NK-92 treated with Interleukin-12 subunit alpha and Interleukin-12 subunit beta, amount 100 ng/mL, for 24 hours (cell line): Measurements from ENCODE around the gene RAP1GAP2.

ENCODE experiments used
- DNase-seq: peaks from one replicate; lab custom pipeline; 2025; lab: John Stamatoyannopoulos, UW

The RAP1GAP2 gene

DNA sequence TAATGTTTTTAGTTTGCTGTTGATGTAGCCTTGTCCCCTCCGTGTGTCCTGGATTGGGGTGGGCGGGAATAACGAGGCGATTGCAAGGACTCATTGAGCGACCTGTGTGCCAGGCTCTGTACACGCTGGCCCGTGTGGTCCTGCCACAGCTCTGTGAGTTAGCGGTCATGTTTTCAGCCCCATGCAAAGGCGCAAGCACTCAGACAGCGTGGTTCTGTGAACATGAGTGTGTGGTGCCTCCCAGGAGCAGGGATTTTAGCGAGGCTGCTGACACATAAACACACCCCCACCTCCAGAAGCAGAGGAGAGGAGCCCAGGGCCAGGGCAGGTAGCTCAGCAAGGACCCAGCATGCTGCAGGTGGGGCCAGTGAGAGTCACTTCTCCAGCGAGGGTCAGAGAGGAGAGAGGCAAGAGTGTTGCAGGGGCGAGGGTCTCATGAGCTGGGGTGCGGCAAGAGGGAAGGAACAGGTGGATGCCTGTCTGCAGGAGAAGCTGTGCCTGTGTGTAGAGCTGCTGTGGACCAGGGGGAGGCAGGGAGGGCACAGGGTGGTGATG lies 151.8 kb downstream of the RAP1GAP2 start:
- DNase-seq = no peak

DNA sequence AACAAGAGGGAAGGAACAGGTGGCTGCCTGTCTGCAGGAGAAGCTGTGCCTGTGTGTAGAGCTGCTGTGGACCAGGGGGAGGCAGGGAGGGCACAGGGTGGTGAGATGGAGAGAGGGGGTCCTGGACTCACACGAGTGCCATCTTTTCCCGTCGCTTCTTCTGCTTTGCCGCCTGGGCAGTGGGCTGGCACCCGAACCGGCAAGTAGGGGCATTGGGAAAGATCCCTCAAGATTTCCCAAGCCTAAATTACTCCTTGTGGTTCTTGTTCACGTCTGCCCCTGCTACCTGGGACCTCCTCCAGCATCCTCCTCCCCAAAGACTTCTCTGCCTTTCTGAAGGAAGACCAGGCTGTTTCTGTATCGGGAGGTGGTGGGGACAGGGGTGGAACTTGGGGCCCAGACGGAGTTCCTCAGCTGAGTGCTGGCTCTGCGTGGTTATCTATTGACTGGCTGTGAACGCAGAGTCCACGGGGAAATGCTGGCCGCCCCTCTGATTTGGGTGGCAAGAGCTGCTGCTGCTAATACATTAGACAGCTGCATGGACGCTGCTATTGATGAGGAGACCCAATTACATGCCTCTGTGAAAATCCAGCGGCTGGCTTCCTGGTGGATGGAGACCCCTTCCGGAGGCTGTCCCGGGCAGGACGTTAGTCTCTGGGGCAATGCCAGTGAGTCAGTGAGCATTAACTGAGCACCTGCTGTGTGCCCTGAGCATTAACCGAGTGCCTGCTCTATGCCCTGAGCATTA lies 152.7 kb downstream of the RAP1GAP2 start:
- no peak for DNase-seq

DNA sequence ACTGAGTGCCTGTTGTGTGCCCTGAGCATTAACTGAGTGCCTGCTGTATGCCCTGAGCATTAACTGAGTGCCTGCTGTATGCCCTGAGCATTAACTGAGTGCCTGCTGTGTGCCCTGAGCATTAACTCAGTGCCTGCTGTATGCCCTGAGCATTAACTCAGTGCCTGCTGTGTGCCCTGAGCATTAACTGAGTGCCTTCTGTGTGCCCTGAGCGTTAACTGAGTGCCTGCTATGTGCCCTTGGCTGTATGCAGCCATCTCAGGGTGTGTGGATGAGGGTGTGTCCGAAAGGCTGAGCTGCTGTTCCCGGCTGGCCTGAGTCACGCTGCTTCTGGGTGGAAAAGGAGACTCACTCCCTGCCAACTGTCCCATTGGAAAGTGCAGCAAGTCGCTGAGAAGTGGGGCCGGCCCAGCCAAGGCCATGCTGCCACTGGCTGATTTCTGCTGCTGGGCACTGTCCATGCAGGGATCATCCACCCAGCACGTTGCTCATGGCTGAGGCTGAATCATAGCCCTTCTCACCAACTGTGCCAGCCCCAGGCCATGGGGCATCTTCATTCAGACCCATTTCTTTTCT lies 153.3 kb downstream of the RAP1GAP2 start:
- DNase-seq = no peak

GRCh38 chr17:2950846-2951245 lies 154.6 kb downstream of the RAP1GAP2 start:
- no peak for DNase-seq

- no peak for DNase-seq
These were observed 156.1 kb downstream of the RAP1GAP2 start for GRCh38 chr17:2952174-2952845.

DNA sequence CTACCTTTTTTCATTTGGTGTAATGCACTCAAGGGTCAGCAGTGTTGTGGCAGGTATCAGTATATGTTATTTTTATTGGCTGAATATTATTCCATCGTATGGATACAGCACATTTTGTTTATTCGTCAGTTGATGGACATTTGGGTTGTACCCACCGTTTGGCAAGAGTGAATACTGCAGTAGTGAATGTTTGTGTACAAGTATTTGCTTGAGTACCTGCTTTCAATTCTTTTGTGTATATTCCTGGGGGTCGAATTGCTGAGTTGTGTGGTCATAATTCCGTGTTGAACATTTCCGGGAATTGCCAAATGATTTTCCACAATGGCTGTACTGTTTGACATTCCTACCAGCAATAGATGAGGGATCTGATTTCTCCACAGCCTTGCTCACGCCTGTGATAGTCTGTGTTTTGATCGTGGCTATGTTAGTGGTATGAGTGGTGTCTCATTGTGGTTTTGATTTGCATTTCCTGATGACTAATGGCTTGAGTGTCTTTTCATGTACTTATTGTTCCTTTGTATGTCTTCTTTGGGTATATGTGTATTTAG lies 158.7 kb downstream of the RAP1GAP2 start:
- DNase-seq = no peak

GRCh38 chr17:2955931-2956582 lies 159.8 kb downstream of the RAP1GAP2 start:
- DNase-seq = no peak

GRCh38 chr17:2957631-2958286 lies 161.5 kb downstream of the RAP1GAP2 start:
- DNase-seq = no peak

DNA sequence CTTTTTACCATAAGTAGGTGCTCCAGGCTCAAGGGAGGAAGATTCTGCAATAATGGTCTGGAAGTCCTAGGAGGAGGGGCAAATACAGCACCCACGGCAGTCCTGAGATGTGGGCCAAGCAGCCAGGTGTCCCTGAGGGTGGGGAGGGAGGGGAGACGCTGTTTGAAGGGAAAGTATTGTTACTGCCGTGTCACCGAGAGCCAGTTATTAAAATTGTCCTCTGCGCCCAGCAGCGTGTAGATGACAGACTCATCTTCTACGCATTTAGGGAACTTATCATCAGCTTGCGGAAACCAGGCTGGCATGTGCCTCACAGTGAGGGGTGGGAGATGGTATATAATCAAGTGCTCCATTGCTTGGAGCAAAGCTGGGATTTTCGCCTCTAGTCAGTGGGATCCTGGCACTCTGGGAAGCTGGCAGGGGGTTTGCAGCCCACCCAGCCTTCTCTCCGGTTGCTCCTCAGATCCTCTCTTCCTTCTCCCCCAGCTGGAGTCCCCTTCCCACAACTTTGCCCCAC lies 162.5 kb downstream of the RAP1GAP2 start:
- DNase-seq = no peak

DNA sequence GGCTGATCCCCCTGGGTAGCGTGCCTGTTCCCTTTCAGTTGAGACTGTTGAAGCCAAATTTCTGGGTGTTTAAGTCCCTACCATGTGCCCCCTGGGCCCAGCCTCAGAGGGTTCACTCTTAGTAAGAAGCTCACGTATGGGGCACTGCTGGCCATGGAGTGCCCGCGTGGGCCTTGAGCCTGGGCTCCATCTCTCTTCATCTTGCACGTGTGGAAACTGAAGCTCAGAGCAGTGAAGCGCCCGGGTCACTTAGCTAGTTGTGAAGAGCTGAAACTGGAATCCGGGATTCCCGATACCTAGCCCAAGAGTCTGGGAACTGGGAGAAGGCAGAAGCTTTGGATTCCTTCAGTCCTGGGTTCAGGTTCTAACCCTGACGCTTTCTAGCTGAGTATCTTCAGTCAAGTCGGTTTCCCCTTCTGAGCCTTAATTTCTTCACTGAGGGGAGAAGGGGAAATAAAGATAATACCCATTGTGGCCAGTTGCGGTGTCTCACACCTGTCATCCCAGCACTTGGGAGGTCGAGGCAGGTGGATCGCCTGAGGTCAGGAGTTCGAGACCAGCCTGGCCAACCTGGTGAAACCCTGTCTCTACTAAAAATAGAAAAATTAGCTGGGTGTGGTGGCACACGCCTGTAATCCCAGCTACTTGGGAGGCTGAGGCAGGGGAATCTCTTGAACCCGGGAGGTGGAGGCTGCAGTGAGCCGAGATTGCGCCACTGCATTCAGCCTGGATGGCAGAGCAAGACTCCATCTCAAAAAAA lies 163.3 kb downstream of the RAP1GAP2 start:
- no peak for DNase-seq

- DNase-seq = no peak
These were observed 165.2 kb downstream of the RAP1GAP2 start for GRCh38 chr17:2961446-2961845.

DNA sequence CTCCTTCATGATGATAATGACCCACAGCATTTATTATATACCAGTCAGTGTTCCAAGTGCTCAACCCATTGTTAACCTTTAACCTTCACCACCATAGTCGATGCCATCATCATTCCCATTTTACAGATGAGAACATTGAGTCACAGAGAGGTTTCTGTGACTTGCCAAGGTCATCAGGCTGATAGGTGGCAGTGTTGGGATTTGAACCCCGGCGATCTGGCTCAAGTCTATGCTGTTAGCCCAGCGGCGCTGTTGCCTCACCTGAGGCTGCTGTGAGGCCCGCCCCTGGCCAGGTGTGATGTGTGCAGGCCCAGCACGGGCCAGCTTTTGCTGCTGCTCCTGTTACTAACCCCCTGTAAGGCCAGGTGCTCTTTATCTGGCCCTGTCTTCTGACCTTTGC lies 166.0 kb downstream of the RAP1GAP2 start:
- no peak for DNase-seq

DNA sequence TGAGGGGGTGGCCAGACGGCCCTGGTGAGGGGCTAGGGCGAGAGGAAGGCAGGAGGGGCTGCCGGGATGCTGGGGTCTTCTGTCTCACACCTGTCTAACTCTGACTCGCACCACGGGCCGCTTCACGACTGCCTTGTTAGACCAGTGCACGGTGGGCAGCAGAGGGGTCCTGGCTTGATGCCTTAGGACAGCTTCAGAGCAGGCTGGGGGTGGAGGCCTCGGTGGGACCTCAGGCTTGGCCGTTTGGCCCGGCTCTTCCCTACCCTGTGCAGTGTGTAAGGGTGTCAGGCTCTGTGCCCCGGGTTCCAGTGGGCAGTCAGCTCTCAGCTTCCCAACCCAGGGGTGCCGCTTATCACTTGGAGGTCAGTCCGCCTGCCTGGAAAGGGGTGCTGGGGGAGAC lies 166.5 kb downstream of the RAP1GAP2 start:
- DNase-seq = no peak

- DNase-seq = no peak
These were observed 167.2 kb downstream of the RAP1GAP2 start for GRCh38 chr17:2963332-2964027.

GRCh38 chr17:2964028-2964356 lies 167.8 kb downstream of the RAP1GAP2 start:
- no peak for DNase-seq

DNA sequence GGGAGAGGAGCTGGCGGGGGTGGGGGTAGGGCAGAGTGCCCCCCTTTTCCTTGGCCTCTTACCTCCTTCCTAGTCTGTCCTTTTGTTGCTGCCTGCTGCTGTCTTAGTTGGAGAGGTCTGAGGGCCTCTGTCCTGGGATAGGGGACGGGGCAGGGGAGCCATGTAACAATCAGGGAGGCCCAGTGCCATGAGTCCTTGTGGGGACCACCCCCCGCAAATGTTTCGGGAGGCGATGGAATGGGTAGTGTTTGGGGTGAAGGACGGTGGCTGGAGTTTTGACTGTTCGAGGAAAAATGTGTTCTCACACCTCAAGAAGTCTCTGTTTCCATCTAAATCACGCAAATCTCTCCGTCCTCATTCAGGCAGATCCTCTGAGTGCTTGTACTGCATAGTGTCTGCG lies 168.1 kb downstream of the RAP1GAP2 start:
- DNase-seq = no peak

DNA sequence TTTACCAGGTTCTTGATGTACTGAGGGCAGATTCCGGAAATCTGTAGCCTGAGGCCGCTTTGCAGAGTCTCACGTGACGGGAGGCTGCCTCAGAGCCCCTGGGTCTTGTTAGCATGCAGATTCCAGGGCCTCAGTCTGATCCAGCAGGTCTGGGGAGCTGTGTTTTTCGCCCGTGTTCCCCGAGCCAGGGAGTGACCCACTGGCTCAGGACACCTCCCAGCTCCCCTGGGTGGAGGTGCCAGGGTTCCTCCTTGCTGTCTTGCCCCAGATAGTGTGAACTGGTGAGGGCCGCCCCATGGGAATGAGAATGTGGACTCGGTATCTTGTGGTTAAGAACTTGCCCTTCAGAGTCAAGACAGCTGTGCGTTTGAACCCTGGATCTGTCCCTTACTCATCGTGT lies 168.6 kb downstream of the RAP1GAP2 start:
- no peak for DNase-seq

- no peak for DNase-seq
These were observed 169.7 kb downstream of the RAP1GAP2 start for GRCh38 chr17:2965621-2966595.

GRCh38 chr17:2967515-2967914 lies 171.3 kb downstream of the RAP1GAP2 start:
- no peak for DNase-seq
